Fibroblast of villous mesenchyme (primary cell): ENCODE results near the gene DENND6A. TPM values are rescaled to one million over a fixed set of nuclear protein-coding genes. Genes with fewer than 3 reads are reported as not detected.

Source experiments
- DNase-seq: peaks from one replicate; pipeline ENCODE4 v3.0.0-alpha.2; 2010; ENCODE audit warnings: low read depth
- H3K4me3 ChIP-seq: 2 replicates; pipeline ENCODE4 v1.5.1; 2011; ENCODE audit warnings: low read depth, mild to moderate bottlenecking, low read length
- CTCF ChIP-seq: IDR thresholded peaks from 2 replicates; pipeline ENCODE4 v1.5.1; 2012; ENCODE audit warnings: low read depth, mild to moderate bottlenecking, low read length; ENCODE audit not compliant: insufficient read depth
- total RNA-seq: library from RNA; depleted of rRNA; stranded (reverse); fragments of >200 nt; gene quantifications from 2 replicates; pipeline ENCODE4 v1.2.3, GENCODE V29; 2012

DENND6A gene
- total RNA-seq, 1 donor: 33.2 TPM

GRCh38 chr3:57670543-57670942, 22.3 kb downstream of the DENND6A start:
- no peak overlapping the region for H3K4me3 ChIP-seq
- TF ChIP-seq CTCF: no peak
- no peak for DNase-seq

GRCh38 chr3:57661404-57661803, 31.5 kb downstream of the DENND6A start:
- H3K4me3 ChIP-seq: no peak overlapping the region
- no peak for TF ChIP-seq CTCF
- DNase-seq: no peak

- H3K4me3 ChIP-seq: no peak overlapping the region
- no peak for DNase-seq
- no peak for TF ChIP-seq CTCF
Observed at GRCh38 chr3:57659806-57660439, 33.0 kb downstream of the DENND6A start.

- no peak overlapping the region for H3K4me3 ChIP-seq
- peak; percentile 6 for DNase-seq
- TF ChIP-seq CTCF: no peak
Observed at GRCh38 chr3:57659004-57659673, 33.7 kb downstream of the DENND6A start.

- H3K4me3 ChIP-seq: no peak overlapping the region
- no peak for TF ChIP-seq CTCF
- DNase-seq: no peak
Observed at GRCh38 chr3:57658536-57658935, 34.3 kb downstream of the DENND6A start.

GRCh38 chr3:57655727-57656126, 37.1 kb downstream of the DENND6A start:
- H3K4me3 ChIP-seq: no peak overlapping the region
- no peak for TF ChIP-seq CTCF
- DNase-seq: no peak
